ENCODE measurements around the gene ST6GAL1.

ST6GAL1 gene

DNA sequence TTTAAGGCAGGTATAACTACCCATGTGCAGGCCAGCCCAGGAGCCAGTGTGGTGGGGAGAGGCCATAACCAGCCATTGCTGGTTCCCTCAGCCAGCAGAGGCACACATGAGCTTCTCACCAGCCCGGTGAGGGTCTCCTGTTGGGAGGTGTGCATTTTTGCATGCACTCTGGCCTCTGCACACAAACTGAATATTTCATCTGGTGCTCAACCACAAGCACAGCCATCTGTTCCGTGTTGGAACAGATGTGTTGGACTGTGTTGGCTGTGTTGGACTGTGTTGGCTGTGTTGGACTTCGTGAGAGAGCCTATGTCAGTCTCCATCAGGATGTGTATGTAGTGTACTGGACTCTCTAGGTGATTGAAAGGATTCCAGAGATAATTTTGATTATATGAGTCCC lies 141.8 kb downstream of the ST6GAL1 start:
- no peak for DNase-seq (ENCODE audit: extremely low read depth in 1 of 2, low read depth in 1 of 2)

DNA sequence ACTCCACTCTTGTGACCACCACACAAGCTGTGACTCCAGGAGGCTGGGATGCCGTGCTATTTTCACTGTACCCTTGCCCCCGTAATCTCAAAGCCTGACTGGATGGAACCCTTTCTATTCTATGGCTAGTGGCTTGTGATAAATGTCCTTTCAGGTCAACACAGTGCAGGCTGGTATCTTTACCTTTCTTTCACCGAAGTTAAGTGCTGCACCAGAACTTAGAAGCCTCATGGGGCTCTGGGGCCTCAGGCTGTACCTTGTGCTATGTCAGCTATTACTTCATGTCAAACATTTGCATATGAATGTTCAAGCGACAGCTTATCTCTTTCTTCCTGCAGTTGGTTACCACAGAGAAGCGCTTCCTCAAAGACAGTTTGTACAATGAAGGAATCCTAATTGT lies 142.2 kb downstream of the ST6GAL1 start:
- no peak for DNase-seq (ENCODE audit: extremely low read depth in 1 of 2, low read depth in 1 of 2)

DNA sequence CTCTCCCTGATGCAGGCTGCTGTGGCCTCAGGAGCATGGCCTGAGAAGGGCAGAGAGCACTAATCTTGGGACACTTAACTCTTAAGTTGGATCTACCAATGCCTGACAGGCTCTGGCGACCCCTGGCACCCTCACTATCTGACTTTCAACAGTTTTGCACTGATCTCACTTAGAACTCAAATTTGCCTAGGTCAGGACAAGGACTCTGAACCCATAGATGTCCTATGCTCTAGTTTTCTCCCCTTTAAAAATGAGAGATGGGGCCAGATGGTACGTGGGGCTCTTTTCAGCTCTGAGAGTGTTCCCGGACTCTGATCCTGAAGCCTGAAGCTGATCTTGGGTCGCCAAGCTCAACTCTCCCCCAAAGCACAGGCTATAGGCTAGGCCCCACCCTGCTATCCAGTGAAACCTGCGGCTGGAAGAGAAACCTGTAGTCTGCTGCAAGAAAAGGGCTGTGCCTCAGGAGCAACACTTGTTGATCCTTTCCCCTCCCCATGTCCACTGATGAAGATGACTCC lies 143.3 kb downstream of the ST6GAL1 start:
- DNase-seq (ENCODE audit: extremely low read depth in 1 of 2, low read depth in 1 of 2), result no peak

DNA sequence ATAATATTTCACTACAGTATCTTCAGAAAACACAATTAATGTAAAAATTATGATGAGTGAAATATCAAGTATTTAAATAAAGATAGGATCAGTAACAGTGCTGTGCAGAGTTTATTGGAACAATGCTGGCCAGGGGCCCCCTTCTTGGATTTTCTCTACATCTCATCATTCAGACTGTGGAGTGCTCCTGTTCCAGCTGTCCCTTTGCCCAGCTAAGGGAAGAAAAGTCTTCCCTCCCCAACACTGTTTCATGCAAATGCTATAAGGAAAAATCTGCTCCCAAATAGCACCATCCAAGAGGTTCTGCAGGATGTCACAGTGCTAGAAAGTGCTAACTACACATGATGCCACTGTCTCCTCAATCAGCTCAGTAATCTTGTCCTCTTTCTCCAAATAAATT lies 144.5 kb downstream of the ST6GAL1 start:
- no peak for DNase-seq (ENCODE audit: extremely low read depth in 1 of 2, low read depth in 1 of 2)

DNA sequence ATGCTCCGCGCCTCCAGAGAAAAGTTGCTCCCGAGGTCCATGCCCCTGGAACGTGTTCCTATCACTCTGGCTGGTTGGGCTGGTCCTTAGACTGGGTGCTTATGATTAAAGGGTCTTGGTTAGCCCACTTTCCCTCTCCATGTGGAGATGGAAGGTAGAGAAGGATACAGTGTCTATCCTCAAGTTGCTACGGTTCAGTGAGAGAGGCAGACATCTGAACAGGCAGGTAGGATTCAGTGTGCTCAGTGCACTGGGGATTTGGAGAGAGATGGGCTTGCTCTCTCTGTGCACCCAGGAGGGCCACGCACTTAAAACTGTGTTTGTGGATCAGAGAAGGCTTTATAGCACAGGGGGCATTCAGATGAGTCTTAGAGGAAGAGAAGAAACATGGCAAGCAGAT lies 146.0 kb downstream of the ST6GAL1 start:
- DNase-seq (ENCODE audit: extremely low read depth in 1 of 2, low read depth in 1 of 2), result no peak

DNA sequence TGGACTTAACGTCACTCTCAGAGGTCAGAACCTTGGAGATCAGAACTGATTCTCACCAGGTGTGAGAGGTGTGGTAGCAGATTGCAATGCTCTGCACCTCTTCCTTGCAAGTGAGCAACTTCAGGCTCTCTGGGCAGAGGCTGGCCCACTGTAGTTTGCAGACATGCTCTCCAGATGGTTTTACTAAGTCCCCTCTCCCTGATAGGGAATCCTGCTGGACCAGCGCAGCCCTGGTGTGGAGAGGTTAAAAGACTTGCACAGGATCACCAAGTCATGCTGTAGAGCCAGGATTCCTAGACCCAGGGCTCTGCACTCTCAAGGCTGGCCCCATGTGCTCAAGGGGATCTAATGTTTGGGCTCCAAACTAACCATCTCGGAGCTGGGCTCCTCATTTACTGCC lies 146.8 kb downstream of the ST6GAL1 start:
- no peak for DNase-seq (ENCODE audit: extremely low read depth in 1 of 2, low read depth in 1 of 2)

DNA sequence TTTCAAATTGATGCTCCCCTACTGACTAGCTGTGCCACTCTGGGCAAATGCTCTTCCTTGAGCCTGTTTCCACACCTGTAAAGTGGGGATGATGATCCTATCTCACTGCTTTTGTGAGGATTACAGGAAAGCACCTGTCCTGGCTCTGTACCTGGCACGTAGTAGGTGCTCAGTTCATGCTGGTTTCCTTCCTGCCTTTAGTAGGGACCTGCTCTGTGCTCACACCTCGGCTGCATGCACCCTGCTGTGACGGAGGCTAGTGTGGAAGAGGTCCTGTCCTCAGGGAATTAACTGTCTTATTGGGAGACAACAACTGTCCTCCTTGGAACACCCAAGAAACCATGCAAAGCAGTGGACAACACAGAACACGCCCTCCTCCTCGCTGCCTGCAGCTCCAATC lies 147.2 kb downstream of the ST6GAL1 start:
- DNase-seq (ENCODE audit: extremely low read depth in 1 of 2, low read depth in 1 of 2), result no peak

DNA sequence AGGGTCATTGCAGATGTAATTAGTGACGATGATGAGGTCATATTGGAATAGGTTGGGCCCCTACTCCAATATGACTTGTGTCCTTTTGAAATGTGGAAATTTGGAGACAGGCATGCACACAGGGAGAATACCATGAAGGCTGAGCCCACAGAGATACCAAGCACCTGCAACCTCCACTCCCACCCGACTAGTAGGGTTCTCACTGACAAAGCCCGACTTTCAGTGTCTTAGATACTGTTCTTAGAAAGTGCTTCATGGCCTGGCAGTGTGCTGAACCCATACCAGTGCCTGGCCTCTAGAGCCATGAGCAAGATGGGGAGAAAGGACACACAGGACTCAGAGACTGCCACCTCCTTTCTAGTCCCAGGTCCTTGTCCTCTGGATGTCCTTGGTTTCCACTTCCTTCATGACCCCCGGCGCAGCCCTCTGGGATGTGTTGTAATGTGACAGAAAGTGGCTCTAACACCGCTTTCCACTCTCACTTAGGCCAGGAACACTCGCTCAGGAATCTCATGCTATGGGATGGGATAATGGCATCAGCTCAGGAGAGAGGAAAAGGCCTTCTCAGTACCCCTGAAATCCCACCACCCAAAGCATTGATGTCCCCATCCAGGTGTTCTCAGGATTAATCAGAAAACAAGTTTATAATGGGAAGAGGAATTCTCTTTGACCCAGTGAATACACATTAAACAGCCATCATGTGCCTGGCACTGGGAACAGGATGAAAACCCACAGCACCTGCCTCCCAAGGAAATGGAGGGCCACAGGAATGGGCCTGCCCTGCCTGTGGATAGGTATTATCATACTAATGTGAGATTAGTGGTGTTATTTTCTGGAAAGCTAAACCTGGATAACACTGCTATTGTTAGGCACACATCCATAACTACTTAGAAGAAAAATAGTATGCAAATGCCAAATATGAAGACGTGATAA lies 149.0 kb downstream of the ST6GAL1 start:
- DNase-seq (ENCODE audit: extremely low read depth in 1 of 2, low read depth in 1 of 2), result no peak

DNA sequence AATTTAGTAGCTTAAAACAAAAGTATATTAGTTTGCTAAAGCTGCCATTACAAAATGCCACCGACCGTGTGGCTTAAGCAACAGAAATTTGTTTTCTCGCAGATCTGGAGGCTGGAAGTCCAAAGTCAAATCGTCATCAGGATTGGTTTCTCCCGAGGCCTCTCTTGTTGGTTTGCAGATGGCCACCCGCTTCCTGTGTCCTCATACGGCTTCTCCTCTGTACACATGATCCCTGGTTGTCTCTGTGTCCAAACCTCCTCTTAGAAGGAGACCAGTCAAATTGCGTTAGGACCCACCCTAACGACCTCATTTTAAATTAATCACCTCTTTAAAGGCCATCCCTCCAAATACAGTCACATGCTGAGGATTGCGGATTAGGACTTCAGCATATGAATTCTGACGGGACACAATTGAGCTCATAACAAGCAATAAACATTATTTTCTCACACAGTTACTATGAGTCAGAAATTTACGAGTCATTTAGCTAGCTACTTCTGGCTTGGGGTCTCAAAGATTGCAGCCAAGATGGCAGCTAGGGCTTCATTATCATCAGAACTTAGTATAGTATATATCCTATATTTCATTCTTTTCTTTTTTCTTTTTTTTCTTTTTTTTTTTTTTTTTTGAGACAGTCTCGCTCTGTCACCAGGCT lies 150.6 kb downstream of the ST6GAL1 start:
- no peak for DNase-seq (ENCODE audit: extremely low read depth in 1 of 2, low read depth in 1 of 2)

DNA sequence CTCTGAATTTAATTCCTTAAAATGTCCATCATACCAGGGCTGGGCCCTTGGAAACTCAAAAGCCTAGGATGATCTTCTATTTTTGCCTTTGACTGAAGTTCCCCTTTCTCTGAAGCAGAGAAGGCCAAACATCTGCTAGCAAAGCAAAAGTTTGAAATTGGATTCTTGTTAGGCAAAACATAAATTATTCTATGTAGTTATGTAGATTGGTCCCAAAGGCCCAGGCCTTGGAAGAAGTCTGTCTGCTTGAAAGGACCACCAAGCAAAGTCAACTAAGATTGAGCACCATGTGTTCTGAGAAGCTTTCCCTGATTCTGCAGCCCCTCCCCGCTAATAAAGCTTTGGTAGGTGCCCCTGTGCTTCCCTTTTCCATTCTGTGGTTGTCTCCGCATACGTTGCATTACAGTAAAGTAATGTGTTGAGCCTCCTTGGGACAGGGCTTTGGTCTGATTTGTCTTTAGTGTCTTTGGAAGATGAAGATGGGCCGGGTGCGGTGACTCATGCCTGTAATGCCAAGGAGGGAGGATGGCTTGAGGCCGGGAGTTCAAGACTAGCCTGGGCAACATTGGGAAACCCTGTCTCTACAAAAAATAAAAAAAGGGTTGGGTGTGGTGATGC lies 152.5 kb downstream of the ST6GAL1 start:
- DNase-seq (ENCODE audit: extremely low read depth in 1 of 2, low read depth in 1 of 2), result no peak

DNA sequence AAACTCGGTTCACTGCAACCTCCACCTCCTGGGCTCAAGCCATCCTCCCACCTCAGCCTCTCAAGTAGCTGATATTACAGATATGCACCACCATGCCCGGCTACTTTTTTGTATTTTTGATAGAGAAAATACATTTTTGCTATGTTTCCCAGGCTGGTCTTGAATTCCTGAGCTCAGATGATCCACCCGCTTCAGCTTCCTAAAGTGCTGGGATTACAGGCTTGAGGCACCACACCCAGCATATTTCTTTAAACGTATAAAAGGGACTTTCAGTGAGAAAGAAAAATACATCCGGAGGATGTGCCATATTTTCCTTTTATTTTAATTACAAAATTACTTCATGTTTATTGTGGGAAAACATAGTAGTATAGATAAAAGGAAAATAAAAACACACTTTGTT lies 153.8 kb downstream of the ST6GAL1 start:
- no peak for DNase-seq (ENCODE audit: extremely low read depth in 1 of 2, low read depth in 1 of 2)

DNA sequence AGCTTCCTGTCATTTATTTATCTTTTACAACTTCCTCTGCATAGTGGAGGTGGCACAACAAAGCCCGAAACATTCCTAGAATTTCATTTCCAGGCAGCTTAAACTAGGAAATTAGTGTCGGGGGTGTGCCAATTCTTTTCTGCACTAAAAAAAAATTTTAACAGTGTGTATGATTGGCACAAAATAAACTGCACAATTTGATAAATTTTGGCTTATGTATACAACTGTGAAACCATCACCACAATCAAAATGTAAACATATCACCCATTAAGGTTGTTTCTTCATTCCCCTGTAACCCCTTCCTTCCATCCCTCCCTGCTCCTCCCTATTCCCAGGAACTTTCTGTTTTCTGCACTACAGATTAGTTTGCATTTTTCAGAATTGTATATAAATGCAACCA lies 154.3 kb downstream of the ST6GAL1 start:
- no peak for DNase-seq (ENCODE audit: extremely low read depth in 1 of 2, low read depth in 1 of 2)

DNA sequence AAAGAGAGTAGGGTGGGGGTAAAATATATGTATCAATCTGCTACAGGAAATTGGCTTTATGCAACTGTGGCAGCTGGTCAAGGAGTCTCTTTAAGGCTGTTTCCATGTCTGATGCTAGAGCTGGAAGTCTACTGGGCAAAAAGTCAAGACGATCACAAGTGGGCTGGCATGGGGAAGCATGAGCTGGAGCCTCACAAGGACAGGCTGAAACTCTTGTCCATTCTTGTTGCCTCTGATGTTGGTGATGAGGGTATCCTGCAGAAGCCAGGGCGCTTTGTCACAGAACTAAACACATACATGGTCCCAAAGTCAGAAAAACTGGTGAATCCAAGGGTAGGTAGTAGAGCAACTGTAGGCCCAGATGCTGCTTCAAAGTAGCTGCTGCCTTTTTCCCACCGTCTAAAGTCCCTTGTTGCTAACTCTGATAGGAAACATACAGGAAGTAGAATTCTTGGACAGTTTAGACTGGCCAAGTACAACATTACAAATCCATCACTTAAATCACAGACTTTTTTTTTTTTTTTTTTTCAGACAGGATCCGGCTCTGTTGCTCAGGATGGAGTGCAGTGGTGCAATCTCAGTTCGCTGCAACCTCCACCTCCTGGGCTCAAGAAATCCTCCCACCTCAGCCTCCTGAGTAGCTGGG lies 154.8 kb downstream of the ST6GAL1 start:
- no peak for DNase-seq (ENCODE audit: extremely low read depth in 1 of 2, low read depth in 1 of 2)

DNA sequence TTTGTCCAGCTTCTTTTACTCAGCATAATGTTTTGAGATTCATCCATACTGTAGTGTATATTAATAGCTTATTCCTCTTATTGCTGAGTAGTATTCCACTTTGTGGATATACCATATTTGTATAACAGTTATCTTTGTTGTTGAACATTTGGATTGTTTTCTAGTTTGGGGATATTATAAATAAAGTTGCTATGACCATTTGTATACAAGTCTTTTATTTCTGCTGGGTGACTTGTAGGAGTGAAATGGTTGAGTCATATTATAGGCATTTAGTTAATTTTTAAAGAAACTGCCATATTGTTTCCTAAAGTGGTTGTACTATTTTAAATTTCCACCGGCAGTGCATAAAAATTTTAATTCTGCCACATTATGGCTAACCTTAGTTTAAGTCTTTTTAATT lies 155.6 kb downstream of the ST6GAL1 start:
- DNase-seq (ENCODE audit: extremely low read depth in 1 of 2, low read depth in 1 of 2), result no peak

DNA sequence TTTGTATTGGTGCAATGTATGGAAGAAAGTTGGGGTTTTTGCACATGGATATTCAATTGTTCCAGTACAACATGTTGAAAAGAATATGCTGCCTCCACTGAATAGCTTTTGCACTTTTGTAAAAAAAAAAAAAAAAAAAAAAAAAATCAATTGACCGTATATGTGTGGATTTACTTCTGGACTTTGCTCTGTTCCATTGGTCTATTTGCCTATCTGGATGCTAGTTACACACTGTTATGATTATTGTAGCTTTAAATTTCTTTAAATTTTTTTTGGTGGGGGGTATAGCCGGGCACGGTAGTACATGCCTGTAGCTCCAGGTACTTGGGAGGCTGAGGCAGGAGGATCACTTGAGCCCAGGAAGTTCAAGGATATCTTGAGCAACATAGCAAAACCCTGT lies 156.5 kb downstream of the ST6GAL1 start:
- no peak for DNase-seq (ENCODE audit: extremely low read depth in 1 of 2, low read depth in 1 of 2)

DNA sequence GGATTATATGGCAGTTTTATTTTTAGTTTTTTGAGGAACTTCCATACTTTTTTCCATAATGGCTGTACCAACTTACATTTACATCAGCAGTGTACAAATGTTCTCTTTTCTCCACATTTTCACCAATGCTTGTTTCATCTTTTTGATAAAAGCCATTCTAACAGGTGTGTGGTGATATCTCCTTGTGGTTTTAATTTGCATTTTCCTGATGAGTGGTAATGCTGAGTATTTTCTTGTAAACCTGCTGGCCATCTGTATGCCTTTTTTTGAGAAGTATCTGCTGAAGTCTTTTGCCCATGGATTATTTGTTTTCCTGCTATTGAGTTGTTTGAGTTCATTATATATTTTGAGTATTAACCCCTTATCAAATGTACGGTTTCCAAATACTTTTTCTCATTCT lies 158.4 kb downstream of the ST6GAL1 start:
- DNase-seq (ENCODE audit: extremely low read depth in 1 of 2, low read depth in 1 of 2), result no peak

DNA sequence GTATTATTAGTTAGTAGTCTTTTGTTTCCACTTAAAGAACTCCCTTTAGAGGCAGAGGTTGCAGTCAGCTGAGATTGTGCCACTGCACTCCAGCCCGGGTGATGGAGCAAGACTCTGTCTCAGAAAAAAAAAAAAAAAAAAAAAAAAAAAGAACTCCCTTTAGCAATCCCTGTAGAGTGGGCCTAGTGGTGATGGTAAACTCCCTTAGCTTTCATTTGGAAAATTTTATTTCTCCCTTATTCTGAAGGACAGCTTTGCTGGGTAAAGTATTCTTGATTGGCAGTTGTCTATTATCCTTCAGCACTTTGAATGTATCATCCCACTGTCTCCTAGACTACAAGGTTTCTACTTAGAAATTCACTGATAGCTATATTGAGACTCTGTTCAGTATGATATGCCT lies 163.0 kb downstream of the ST6GAL1 start:
- DNase-seq (ENCODE audit: extremely low read depth in 1 of 2, low read depth in 1 of 2), result no peak

DNA sequence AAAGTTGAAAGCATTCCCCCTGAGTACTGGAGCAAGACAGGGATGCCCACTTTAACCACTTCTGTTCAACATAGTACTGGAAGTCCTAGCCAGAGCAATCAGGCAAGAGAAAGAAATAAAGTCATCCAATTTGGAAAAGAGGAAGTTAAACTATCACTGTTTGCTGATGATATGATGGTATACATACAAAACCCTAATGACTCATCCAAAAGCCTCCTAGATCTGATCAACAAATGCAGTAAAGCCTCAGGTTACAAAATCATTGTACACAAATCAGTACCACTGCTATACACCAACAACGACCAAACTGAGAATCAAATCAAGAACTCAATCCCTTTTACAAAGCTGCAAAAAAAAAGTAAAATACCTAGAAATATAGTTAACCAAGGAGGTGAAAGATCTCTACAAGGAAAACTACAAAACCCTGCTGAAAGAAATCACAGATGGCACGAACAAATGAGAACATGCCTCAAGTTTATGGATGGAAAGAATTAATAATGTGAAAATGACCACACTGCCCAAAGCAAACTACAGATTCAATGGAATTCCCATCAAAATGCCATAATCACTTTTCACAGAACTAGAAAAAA lies 168.7 kb downstream of the ST6GAL1 start:
- no peak for DNase-seq (ENCODE audit: extremely low read depth in 1 of 2, low read depth in 1 of 2)

DNA sequence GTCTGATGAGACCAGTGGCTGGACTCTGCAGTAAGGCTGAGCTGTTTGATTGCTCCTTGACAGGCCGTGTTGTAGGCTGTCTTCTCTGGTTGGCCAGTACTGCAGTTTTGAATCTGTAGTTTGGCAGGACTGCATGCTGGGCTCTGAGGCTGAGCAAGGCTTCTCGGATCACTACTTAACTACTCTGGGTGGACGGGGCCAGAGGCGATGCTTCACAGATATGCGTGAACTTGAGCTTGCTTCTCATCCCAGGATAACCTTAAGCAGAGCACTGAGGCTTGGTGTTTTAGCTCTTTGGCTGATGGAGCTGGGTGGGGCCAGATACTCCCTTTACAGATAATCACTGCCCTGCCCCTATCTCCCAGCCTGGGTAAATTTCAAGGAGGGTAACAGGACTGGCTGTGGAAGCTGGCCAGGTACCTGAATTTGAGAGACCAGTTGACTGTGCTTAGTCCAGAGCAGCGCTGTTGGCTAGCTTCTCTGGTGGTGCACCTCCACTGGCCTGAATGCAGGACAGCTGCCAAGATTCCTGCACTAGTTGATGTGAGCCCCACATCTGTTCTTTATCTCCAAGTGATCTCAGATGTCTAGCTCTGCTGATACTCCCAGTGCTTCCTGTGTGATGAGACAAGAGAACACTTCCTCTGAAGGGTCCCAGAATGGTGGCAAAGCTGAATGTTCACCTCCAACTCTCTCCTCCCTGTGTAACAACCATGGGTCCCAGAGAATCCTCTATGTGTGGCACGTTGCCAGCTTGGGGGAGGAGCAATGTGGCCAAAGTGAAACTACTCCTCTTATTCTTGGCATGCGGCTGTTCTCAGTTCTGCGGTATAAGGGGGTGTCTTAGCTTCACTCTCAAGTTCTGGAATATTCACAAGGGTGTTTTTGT lies 171.1 kb downstream of the ST6GAL1 start:
- no peak for DNase-seq (ENCODE audit: extremely low read depth in 1 of 2, low read depth in 1 of 2)

DNA sequence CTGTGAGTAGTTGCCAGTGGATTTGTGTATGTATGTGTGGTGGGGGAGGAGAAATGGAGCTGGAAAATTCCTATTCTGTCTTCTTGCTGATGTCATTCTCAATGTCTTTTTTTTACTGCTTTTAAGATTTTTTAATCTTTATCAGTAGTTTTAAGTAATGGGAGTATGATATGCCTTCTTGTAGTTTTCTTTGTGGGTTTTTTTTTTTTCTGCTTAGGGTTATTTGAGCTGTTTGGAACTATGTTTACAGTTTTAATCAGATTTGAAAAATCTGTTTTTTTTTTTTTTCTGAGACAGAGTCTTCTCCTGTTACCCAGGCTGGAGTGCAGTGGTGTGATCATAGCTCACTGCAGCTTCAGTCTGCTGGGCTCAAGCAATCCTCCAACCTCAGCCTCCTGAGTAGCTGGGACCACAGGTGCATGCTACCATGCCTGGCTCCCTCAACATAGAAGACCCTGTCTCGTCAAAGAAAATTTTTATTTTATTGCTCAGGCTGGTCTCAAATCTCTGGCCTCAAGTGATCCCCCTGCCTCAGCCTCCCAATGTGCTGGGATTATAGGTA lies 171.8 kb downstream of the ST6GAL1 start:
- no peak for DNase-seq (ENCODE audit: extremely low read depth in 1 of 2, low read depth in 1 of 2)

Measured in stimulated activated CD8-positive, alpha-beta memory T cell treated with anti-CD3 and anti-CD28 coated beads, Interleukin-7, amount 100 ng/mL, for 48 hours (primary cell).